ENCODE data around the gene WBP1. TPM values are rescaled to one million over a fixed set of nuclear protein-coding genes. Genes with fewer than 3 reads are reported as not detected.

The WBP1 gene
- total and polyA plus RNA-seq, 2 donors (not counting 3 experiments of a cell fraction or from before 2014, with no cell fraction given), result 50.5 to 209 TPM

DNA sequence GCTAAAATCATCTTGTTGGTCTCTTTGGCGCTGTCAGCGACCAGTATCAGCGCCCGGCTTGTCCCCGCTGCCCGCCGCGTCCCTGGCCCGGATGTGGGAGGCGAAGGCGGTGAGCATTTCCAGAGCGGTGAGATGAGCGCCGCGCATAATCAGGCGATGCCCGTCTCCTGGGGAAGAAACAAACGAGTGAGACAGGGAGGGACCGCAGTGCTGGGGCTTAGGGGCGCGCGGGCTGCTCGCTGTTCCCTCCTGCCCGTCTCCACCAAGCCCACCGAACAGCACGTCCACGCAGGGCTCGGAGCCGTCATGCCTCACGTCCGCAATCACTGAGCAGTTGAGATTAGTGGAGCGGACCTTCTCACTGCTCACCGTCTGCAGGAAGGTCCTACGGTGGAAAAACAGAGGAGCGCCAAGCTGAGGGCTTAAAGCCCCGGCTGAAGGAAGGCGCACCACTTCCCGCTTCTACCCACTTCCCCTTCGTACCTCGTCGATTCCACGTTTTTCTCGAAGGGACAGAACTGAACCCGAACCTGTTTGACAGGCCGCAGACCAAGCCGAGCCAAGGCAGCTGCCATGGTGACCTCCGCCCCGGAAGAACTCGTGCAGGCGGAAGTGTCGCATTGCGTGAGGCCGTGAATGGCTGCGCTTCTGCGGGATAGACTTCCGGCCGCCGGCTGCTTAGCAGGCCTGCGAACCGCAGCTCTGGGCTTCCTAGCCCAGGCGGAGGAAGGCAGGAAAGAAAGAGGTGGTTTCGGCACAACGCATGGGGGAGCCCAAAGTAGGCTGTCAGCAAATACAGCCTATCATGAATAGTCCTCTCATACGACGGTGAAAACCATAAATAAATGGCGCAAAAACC is 14.1 kb downstream of the WBP1 start, which contains the start of gene MRPL53:
MRPL53 (minus strand) TSS at position 595 of the 859 bp plus-strand sequence; CDS start at position 575, 20 bp downstream.
- H3K27ac ChIP-seq (ENCODE audit: insufficient read depth, low read depth, low read length), result peak within 1 kb of the TSS; percentile 10
- H3K9ac ChIP-seq (replicated peaks; ENCODE audit: extremely low read depth, insufficient read depth, low read length), result peak within 1 kb of the TSS; percentile 46
- POLR2A ChIA-PET, result interaction anchor here (0.6 to 1.1 kb wide), 2 partner anchors 11 to 38 kb away, joined by 3 read pairs; partner anchors contain the start of genes CCDC142 and TTC31
- H3K79me2 ChIP-seq (ENCODE audit: control insufficient read depth, insufficient read depth, low read length), result no peaks in the 10 kb centered on the region
- peaks cover 13% of the 10 kb centered on the region for H3K4me1 ChIP-seq (ENCODE audit: control insufficient read depth, extremely low read depth, insufficient read depth, low read length)
- H3K9me1 ChIP-seq (replicated peaks; ENCODE audit: control insufficient read depth, extremely low read depth, insufficient read depth, low read length), result no peaks in the 10 kb centered on the region
- H3K4me2 ChIP-seq (ENCODE audit: insufficient read depth, low read length), result peak within 1 kb of the TSS; percentile 89
- no peaks in the 10 kb centered on the region for H3K9me3 ChIP-seq (replicated peaks; ENCODE audit: control insufficient read depth, insufficient read depth, low read length)
- peak within 1 kb of the TSS; percentile 43 to 84 (median 75) for H3K4me3 ChIP-seq (replicated peaks in 1 of 3; ENCODE audit: insufficient read depth in 1 of 3, low read depth in 1 of 3, low read length in 3 of 3)
- intact Hi-C loops (cut with micrococcal nuclease) (loop anchor here (1.0 kb wide), 1 partner anchor 10 kb away; the partner anchor contains the start of gene CCDC142), dilution Hi-C loops (cut with MboI; ENCODE audit: extremely low pct_ligation_motif_present, low sequenced_read_pairs) (no loop called here)
- DNase-seq (ENCODE audit: low read depth, low spot score) (peak; percentile 93), FAIRE-seq (peak; percentile 88)
- CTCF ChIA-PET, result interaction anchor here (1.2 to 2.1 kb wide), 2 partner anchors 10 to 32 kb away, joined by 3 to 12 read pairs; partner anchors contain the start of genes CCDC142 and TTC31
- TF ChIP-seq POLR2AphosphoS5 (IDR thresholded peaks at IDR 0.05; ENCODE audit: insufficient read depth, low read depth, low read length) (peak; percentile 99), POLR2A (IDR thresholded peaks at IDR 0.05; ENCODE audit: low read depth, low read length) (peak; percentile 98), CTCF (IDR thresholded peaks at IDR 0.05; ENCODE audit: extremely low read depth in 1 of 2, insufficient read depth in 1 of 2, low read depth in 1 of 2, low read length in 2 of 2) (no peak)
- BruUV-seq (replicated peaks), result TSS peak; percentile 78
- H2AFZ ChIP-seq (ENCODE audit: low read depth, low read length), result peak within 1 kb of the TSS; percentile 87
- no peaks in the 10 kb centered on the region for H3K27me3 ChIP-seq (ENCODE audit: control insufficient read depth in 2 of 2, insufficient read depth in 2 of 2, low read length in 2 of 2)
- H4K20me1 ChIP-seq (replicated peaks; ENCODE audit: control insufficient read depth, extremely low read depth, insufficient read depth, low read length), result no peaks in the 10 kb centered on the region
- peaks cover 0 to 7% of the 10 kb centered on the region in 2 experiments for H3K36me3 ChIP-seq (ENCODE audit: control insufficient read depth in 2 of 2, extremely low read depth in 1 of 2, insufficient read depth in 2 of 2, low read length in 2 of 2)

Measured in endothelial cell of umbilical vein (primary cell).